Activated CD8-positive, alpha-beta memory T cell treated with anti-CD3 and anti-CD28 coated beads, Interleukin-2, amount 10 ng/mL, durations not matched to agents 7 days and 5 days (primary cell): Measurements from ENCODE around the gene IRS2. TPM values are rescaled to one million over a fixed set of nuclear protein-coding genes. Genes with fewer than 3 reads are reported as not detected.
"Not testable (repeated sequence)": the region's sequence is repeated elsewhere in the genome, so short reads cannot be mapped to it uniquely, and the experiment has no call there.

Experiments used
- ATAC-seq: fragments of 150-1000 bp; cut with Tn5 transposase; one replicate; pipeline ENCODE4 v1.10.0; 2021; ENCODE audit warnings: moderate library complexity
- CTCF ChIA-PET: fragments of 350-600 bp; sonication (Branson Sonifier 250); formaldehyde crosslinking; loops from one replicate; lab custom pipeline; 2021; ENCODE audit warnings: antibody characterized with exemption; lab: Charles Lee
- DNase-seq: peaks from one replicate; pipeline ENCODE4 v3.0.0-alpha.2; 2020
- H3K27ac Mint-ChIP-seq: one replicate; pipeline ENCODE4 v1.8.0; 2021; ENCODE audit warnings: mild to moderate bottlenecking, mixed read lengths
- H3K27me3 Mint-ChIP-seq: one replicate; pipeline ENCODE4 v1.8.0; 2021; ENCODE audit warnings: mixed read lengths
- H3K36me3 Mint-ChIP-seq: one replicate; pipeline ENCODE4 v1.8.0; 2021; ENCODE audit warnings: mild to moderate bottlenecking, mixed read lengths
- H3K4me1 Mint-ChIP-seq: one replicate; pipeline ENCODE4 v1.8.0; 2021; ENCODE audit warnings: mixed read lengths
- H3K4me3 Mint-ChIP-seq: one replicate; pipeline ENCODE4 v1.8.0; 2021; ENCODE audit warnings: mild to moderate bottlenecking, moderate library complexity, mixed read lengths
- H3K9me3 Mint-ChIP-seq: one replicate; pipeline ENCODE4 v1.8.0; 2022; ENCODE audit warnings: low read depth, mixed read lengths
- total RNA-seq, 2 experiments: library from RNA; stranded (reverse); gene quantifications; one replicate each; pipeline ENCODE4 v1.2.3, GENCODE V29; 2021

The IRS2 gene
- total RNA-seq, 2 experiments from 2014 or later: 1.6 to 2.0 TPM

DNA sequence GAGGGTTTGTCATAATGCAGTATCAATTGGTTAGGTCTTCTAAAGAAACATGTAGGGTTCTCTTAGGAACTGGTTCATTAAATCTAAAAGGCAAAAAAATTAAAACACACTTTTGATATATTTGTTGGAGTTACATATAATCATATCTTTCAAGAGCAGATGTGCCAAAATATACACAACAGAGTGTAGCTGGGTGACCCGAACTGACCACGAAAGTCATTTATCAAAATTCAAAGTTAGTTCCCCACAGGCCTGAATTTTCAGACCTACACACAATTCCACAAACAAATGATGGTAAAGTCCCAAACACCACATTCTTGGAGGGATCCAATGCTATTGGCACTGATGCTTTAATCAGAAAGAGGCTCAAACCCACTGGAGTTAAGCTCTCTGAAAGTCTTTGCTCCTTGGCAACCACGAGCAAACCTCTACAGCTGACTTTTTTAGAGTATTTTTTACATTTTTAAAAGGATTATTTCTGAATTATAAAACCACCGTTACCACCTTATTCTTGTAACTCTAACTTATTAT lies 50.9 kb downstream of the IRS2 start:
- DNase-seq: no peak
- Mint-ChIP-seq H3K4me3 (no peak overlapping the region), H3K36me3 (no peaks in the 10 kb centered on the region), H3K9me3 (peaks cover 5% of the 10 kb centered on the region), H3K27ac (no peak overlapping the region), H3K27me3 (no peaks in the 10 kb centered on the region), H3K4me1 (no peaks in the 10 kb centered on the region)
- no peak for ATAC-seq
- CTCF ChIA-PET: no interaction called here

GRCh38 chr13:109734002-109734785 lies 52.2 kb downstream of the IRS2 start:
- Mint-ChIP-seq H3K9me3 (peaks cover 5% of the 10 kb centered on the region), H3K4me3 (no peak overlapping the region), H3K27me3 (no peaks in the 10 kb centered on the region), H3K4me1 (no peaks in the 10 kb centered on the region), H3K36me3 (no peaks in the 10 kb centered on the region), H3K27ac (no peak overlapping the region)
- no peak for ATAC-seq
- CTCF ChIA-PET: no interaction called here
- DNase-seq: no peak

GRCh38 chr13:109733550-109733949 lies 52.8 kb downstream of the IRS2 start:
- Mint-ChIP-seq H3K27me3 (no peaks in the 10 kb centered on the region), H3K4me3 (no peak overlapping the region), H3K4me1 (no peaks in the 10 kb centered on the region), H3K27ac (no peak overlapping the region), H3K9me3 (peaks cover 5% of the 10 kb centered on the region), H3K36me3 (no peaks in the 10 kb centered on the region)
- ATAC-seq (no peak), DNase-seq (no peak)
- CTCF ChIA-PET: no interaction called here

DNA sequence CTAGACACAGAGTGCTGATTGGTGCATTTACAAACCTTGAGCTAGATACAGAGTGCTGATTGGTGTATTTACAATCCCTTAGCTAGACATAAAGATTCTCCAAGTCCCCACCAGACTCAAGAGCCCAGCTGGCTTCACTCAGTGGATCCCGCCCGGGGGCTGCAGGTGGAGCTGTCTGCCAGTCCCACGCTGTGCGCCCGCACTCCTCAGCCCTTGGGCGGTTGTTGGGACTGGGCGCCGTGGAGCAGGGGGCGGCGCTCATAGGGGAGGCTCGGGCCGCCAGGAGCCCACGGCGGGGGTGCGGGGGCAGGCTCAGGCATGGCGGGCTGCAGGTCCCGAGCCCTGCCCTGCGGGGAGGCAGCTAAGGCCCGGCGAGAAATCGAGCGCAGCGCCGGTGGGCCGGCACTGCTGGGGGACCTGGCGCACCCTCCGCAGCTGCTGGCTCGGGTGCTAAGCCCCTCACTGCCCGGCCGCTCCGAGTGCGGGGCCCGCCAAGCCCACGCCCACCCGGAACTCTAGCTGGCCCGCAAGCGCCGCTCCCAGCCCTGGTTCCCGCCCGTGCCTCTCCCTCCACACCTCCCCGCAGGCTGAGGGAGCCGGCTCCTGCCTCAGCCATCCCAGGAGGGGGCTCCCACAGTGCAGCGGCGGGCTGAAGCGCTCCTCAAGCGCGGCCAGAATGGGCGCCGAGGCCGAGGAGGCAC lies 53.8 kb downstream of the IRS2 start:
- CTCF ChIA-PET, H3K9me3 Mint-ChIP-seq, H3K27ac Mint-ChIP-seq, H3K27me3 Mint-ChIP-seq, H3K36me3 Mint-ChIP-seq, H3K4me1 Mint-ChIP-seq, DNase-seq, ATAC-seq, H3K4me3 Mint-ChIP-seq: not testable (repeated sequence)

GRCh38 chr13:109730812-109731335 lies 55.5 kb downstream of the IRS2 start:
- Mint-ChIP-seq H3K27ac (no peak overlapping the region), H3K36me3 (no peaks in the 10 kb centered on the region), H3K4me1 (no peaks in the 10 kb centered on the region), H3K27me3 (no peaks in the 10 kb centered on the region), H3K4me3 (no peak overlapping the region), H3K9me3 (peaks cover 5% of the 10 kb centered on the region)
- no peak for DNase-seq
- CTCF ChIA-PET: no interaction called here
- no peak for ATAC-seq

- no peaks in the 10 kb centered on the region for H3K4me1 Mint-ChIP-seq
- ATAC-seq (no peak), DNase-seq (no peak)
- H3K4me3 Mint-ChIP-seq: no peak overlapping the region
- H3K36me3 Mint-ChIP-seq: no peaks in the 10 kb centered on the region
- H3K27me3 Mint-ChIP-seq: no peaks in the 10 kb centered on the region
- CTCF ChIA-PET: no interaction called here
- peaks cover 5% of the 10 kb centered on the region for H3K9me3 Mint-ChIP-seq
- H3K27ac Mint-ChIP-seq: no peak overlapping the region
Observed at GRCh38 chr13:109728791-109729731, 57.3 kb downstream of the IRS2 start.

GRCh38 chr13:109728061-109728460 lies 58.3 kb downstream of the IRS2 start:
- Mint-ChIP-seq H3K4me1 (no peaks in the 10 kb centered on the region), H3K4me3 (no peak overlapping the region), H3K27me3 (no peaks in the 10 kb centered on the region), H3K36me3 (no peaks in the 10 kb centered on the region), H3K9me3 (no peaks in the 10 kb centered on the region), H3K27ac (no peak overlapping the region)
- ATAC-seq (no peak), DNase-seq (no peak)
- CTCF ChIA-PET: no interaction called here

- H3K27ac Mint-ChIP-seq: no peak overlapping the region
- H3K4me1 Mint-ChIP-seq: no peaks in the 10 kb centered on the region
- H3K36me3 Mint-ChIP-seq: no peaks in the 10 kb centered on the region
Observed at GRCh38 chr13:109727251-109727650, 59.1 kb downstream of the IRS2 start.

GRCh38 chr13:109725995-109726637 lies 60.3 kb downstream of the IRS2 start:
- Mint-ChIP-seq H3K27me3 (no peaks in the 10 kb centered on the region), H3K27ac (no peak overlapping the region), H3K4me1 (no peaks in the 10 kb centered on the region), H3K4me3 (no peak overlapping the region), H3K36me3 (no peaks in the 10 kb centered on the region), H3K9me3 (no peaks in the 10 kb centered on the region)
- CTCF ChIA-PET: no interaction called here
- ATAC-seq (no peak), DNase-seq (no peak)

More at GRCh38 chr13:109727251-109727650, 59.1 kb downstream of the IRS2 start:
- Mint-ChIP-seq H3K9me3 (no peaks in the 10 kb centered on the region), H3K27me3 (no peaks in the 10 kb centered on the region), H3K4me3 (no peak overlapping the region)
- ATAC-seq (no peak), DNase-seq (no peak)
- CTCF ChIA-PET: no interaction called here

DNA sequence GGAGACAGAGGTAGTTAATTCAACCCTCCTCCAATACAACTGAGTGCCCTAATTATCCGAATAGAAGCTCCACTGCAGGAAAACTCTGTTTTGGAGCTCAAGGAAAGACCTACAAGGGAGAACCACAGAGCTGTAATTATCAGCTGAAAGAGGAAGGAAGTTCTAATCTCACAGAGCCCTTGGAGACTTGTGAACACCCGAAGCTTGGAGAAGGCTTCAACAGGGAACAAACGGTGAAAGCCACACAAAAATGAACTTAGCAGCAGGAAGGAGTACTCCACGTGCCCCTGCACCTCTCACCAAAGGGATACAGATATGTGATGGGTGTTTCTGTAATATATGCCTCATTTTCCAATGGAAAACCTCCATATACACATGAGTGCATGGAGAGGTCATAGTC lies 61.1 kb downstream of the IRS2 start:
- ATAC-seq: no peak
- Mint-ChIP-seq H3K36me3 (no peaks in the 10 kb centered on the region), H3K4me3 (no peak overlapping the region), H3K4me1 (no peaks in the 10 kb centered on the region), H3K9me3 (no peaks in the 10 kb centered on the region), H3K27ac (no peak overlapping the region), H3K27me3 (peaks cover 3% of the 10 kb centered on the region)
- CTCF ChIA-PET: no interaction called here
- DNase-seq: no peak

DNA sequence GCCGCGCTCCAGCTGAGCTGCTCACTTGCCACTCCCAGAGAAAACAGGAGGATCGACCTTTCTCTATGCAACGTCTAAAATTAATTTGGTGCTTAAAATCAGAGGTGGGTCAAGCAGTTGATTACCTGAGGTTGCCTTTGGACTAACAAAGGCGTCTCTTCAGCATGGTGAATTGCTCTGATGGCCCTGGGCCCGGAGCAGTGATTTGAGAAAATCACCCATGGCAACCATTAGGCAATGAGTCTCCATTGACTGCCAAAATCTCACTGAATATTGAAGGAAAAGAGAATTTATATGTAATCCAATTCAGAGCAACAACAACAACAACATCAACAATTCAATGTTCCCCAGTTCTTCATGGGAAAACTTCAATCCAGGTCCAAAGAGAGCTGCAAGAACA lies 61.8 kb downstream of the IRS2 start:
- ATAC-seq (no peak), DNase-seq (no peak)
- CTCF ChIA-PET: no interaction called here
- Mint-ChIP-seq H3K27ac (no peak overlapping the region), H3K27me3 (peaks cover 6% of the 10 kb centered on the region), H3K4me1 (no peaks in the 10 kb centered on the region), H3K9me3 (no peaks in the 10 kb centered on the region), H3K36me3 (no peaks in the 10 kb centered on the region), H3K4me3 (no peak overlapping the region)

GRCh38 chr13:109723046-109723445 lies 63.3 kb downstream of the IRS2 start:
- no peak overlapping the region for H3K4me3 Mint-ChIP-seq
- H3K27ac Mint-ChIP-seq: no peak overlapping the region
- ATAC-seq (no peak), DNase-seq (no peak)
- H3K9me3 Mint-ChIP-seq: no peaks in the 10 kb centered on the region
- peaks cover 6% of the 10 kb centered on the region for H3K27me3 Mint-ChIP-seq
- no peaks in the 10 kb centered on the region for H3K4me1 Mint-ChIP-seq
- no peaks in the 10 kb centered on the region for H3K36me3 Mint-ChIP-seq
- CTCF ChIA-PET: no interaction called here

DNA sequence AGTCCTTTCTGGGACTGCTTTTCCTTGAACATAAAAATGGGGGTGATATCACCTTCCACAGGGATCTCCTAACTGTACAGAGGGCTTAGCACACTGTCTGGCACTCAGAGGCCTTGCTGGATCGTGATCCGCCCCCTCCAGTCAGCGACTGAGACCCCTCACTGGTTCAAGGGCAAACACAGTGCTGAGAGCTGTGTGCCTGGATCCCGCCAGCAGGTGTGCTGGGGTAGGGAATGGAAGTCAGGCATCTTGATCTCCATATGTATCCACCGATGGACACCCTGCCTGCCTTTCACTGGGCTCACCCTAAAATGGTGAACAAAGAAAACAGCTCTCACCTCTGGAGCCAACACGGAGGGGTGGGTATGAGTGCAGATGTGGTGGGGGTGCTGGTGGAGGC lies 64.3 kb downstream of the IRS2 start:
- no peaks in the 10 kb centered on the region for H3K4me1 Mint-ChIP-seq
- H3K27ac Mint-ChIP-seq: no peak overlapping the region
- no peak for DNase-seq
- no peak for ATAC-seq
- peaks cover 6% of the 10 kb centered on the region for H3K27me3 Mint-ChIP-seq
- no peaks in the 10 kb centered on the region for H3K9me3 Mint-ChIP-seq
- CTCF ChIA-PET: no interaction called here
- H3K4me3 Mint-ChIP-seq: no peak overlapping the region
- no peaks in the 10 kb centered on the region for H3K36me3 Mint-ChIP-seq
